HG03521 (cell line): Measurements from ENCODE around the gene PNP.
"Not testable (repeated sequence)": the region's sequence is repeated elsewhere in the genome, so short reads cannot be mapped to it uniquely, and the experiment has no call there.

Source experiments
- ATAC-seq: cut with Tn5 transposase; IDR thresholded peaks from one replicate; pipeline ENCODE4 v1.9.1; 2021; ENCODE audit warnings: mild to moderate bottlenecking, moderate library complexity; ENCODE audit not compliant: unreplicated experiment

The PNP gene

GRCh38 chr14:20489093-20489994 lies 20.1 kb downstream of the PNP start:
- no peak for ATAC-seq

- no peak for ATAC-seq
These were observed 21.4 kb downstream of the PNP start for GRCh38 chr14:20490563-20490962.

GRCh38 chr14:20492486-20492885 lies 23.3 kb downstream of the PNP start:
- no peak for ATAC-seq

- ATAC-seq = no peak
These were observed 24.4 kb downstream of the PNP start for GRCh38 chr14:20493634-20494033.

- no peak for ATAC-seq
These were observed 25.9 kb downstream of the PNP start for GRCh38 chr14:20494935-20495766.

GRCh38 chr14:20498622-20499021 lies 29.4 kb downstream of the PNP start:
- no peak for ATAC-seq

- no peak for ATAC-seq
These were observed 29.9 kb downstream of the PNP start for GRCh38 chr14:20499108-20499507.

GRCh38 chr14:20499881-20500280 lies 30.7 kb downstream of the PNP start:
- ATAC-seq = no peak

- no peak for ATAC-seq
These were observed 32.1 kb downstream of the PNP start for GRCh38 chr14:20501346-20501745.

GRCh38 chr14:20503898-20504297 lies 34.7 kb downstream of the PNP start:
- no peak for ATAC-seq

- not testable (repeated sequence) for ATAC-seq
These were observed 37.1 kb downstream of the PNP start for GRCh38 chr14:20506276-20506675.

- not testable (repeated sequence) for ATAC-seq
These were observed 37.5 kb downstream of the PNP start for GRCh38 chr14:20506752-20507151.

- ATAC-seq = not testable (repeated sequence)
These were observed 38.3 kb downstream of the PNP start for GRCh38 chr14:20507537-20507936.

GRCh38 chr14:20508367-20508766 lies 39.2 kb downstream of the PNP start:
- ATAC-seq = no peak

GRCh38 chr14:20512177-20512905 lies 43.1 kb downstream of the PNP start:
- no peak for ATAC-seq

GRCh38 chr14:20515846-20516245 lies 46.6 kb downstream of the PNP start:
- ATAC-seq = no peak

- ATAC-seq = no peak
These were observed 47.7 kb downstream of the PNP start for GRCh38 chr14:20516921-20517320.

- no peak for ATAC-seq
These were observed 53.1 kb downstream of the PNP start for GRCh38 chr14:20522332-20522731.

GRCh38 chr14:20524027-20524426 lies 54.8 kb downstream of the PNP start:
- no peak for ATAC-seq
